Trophoblast cell (in vitro differentiated cells and primary cell): Measurements from ENCODE around the gene KRT84.
A peak's percentile ranks its signal among the peaks of the same experiment; 100 is the strongest.

Source experiments
- DNase-seq, 2 donors: peaks; one replicate each; pipeline ENCODE4 v3.0.0-alpha.2; 2016
- H2AFZ ChIP-seq: 2 replicates; pipeline ENCODE4 v1.6.1; 2013; ENCODE audit warnings: low read length, moderate library complexity, mild to moderate bottlenecking; ENCODE audit not compliant: insufficient read depth, poor library complexity
- H2AK5ac ChIP-seq: 2 replicates; pipeline ENCODE4 v1.6.1; 2013; ENCODE audit warnings: mild to moderate bottlenecking, low read length
- H2BK120ac ChIP-seq: 2 replicates; pipeline ENCODE4 v1.6.1; 2013; ENCODE audit warnings: low read length, mild to moderate bottlenecking, moderate library complexity; ENCODE audit not compliant: insufficient read depth, poor library complexity
- H2BK12ac ChIP-seq: 2 replicates; pipeline ENCODE4 v1.6.1; 2013; ENCODE audit warnings: mild to moderate bottlenecking, low read length, moderate library complexity
- H2BK5ac ChIP-seq: 2 replicates; pipeline ENCODE4 v1.6.1; 2013; ENCODE audit warnings: low read length, low read depth, moderate library complexity, mild to moderate bottlenecking; ENCODE audit not compliant: poor library complexity
- H3K14ac ChIP-seq: 2 replicates; pipeline ENCODE4 v1.6.1; 2013; ENCODE audit warnings: mild to moderate bottlenecking, low read length
- H3K18ac ChIP-seq: 2 replicates; pipeline ENCODE4 v1.6.1; 2013; ENCODE audit warnings: mild to moderate bottlenecking, low read length
- H3K23ac ChIP-seq: 2 replicates; pipeline ENCODE4 v1.6.1; 2013; ENCODE audit warnings: low read length
- H3K27ac ChIP-seq: 2 replicates; pipeline ENCODE4 v1.5.1; 2013; ENCODE audit warnings: low read depth, mild to moderate bottlenecking, inconsistent platforms, low read length, moderate library complexity
- H3K27me3 ChIP-seq: 2 replicates; pipeline ENCODE4 v1.6.1; 2013; ENCODE audit warnings: inconsistent platforms, mild to moderate bottlenecking, low read length, moderate library complexity; ENCODE audit not compliant: insufficient read depth
- H3K36me3 ChIP-seq, 2 experiments: 1 replicate in 1 of 2; 2 replicates in 1 of 2; pipeline ENCODE4 v1.6.1; 2013; ENCODE audit warnings: low read length in 2 of 2, mild to moderate bottlenecking in 2 of 2, moderate library complexity in 1 of 2; ENCODE audit not compliant: insufficient read depth in 2 of 2, control insufficient read depth in 1 of 2
- H3K4ac ChIP-seq: 2 replicates; pipeline ENCODE4 v1.6.1; 2013; ENCODE audit warnings: low read depth, mild to moderate bottlenecking, low read length, moderate library complexity
- H3K4me1 ChIP-seq, 2 experiments: 1 replicate in 1 of 2; 2 replicates in 1 of 2; pipeline ENCODE4 v1.6.1; 2013; ENCODE audit warnings: low read length in 2 of 2, mild to moderate bottlenecking in 2 of 2, moderate library complexity in 1 of 2; ENCODE audit not compliant: insufficient read depth in 2 of 2, control insufficient read depth in 1 of 2
- H3K4me2 ChIP-seq: 2 replicates; pipeline ENCODE4 v1.6.1; 2013; ENCODE audit warnings: inconsistent platforms, mild to moderate bottlenecking, low read length, moderate library complexity
- H3K4me3 ChIP-seq: 2 replicates; pipeline ENCODE4 v1.5.1; 2013; ENCODE audit warnings: mild to moderate bottlenecking, low read depth, low read length, inconsistent platforms
- H3K79me1 ChIP-seq: one replicate; pipeline ENCODE4 v1.6.1; 2013; ENCODE audit warnings: low read length
- H3K79me2 ChIP-seq: 2 replicates; pipeline ENCODE4 v1.6.1; 2013; ENCODE audit warnings: low read length, mild to moderate bottlenecking; ENCODE audit not compliant: control insufficient read depth, insufficient read depth, poor library complexity
- H3K9ac ChIP-seq: 2 replicates; pipeline ENCODE4 v1.6.1; 2013; ENCODE audit warnings: mild to moderate bottlenecking, low read length
- H3K9me3 ChIP-seq: 2 replicates; pipeline ENCODE4 v1.6.1; 2013; ENCODE audit warnings: low read depth, mild to moderate bottlenecking, control low read depth, inconsistent platforms, low read length; ENCODE audit not compliant: insufficient read depth
- H4K12ac ChIP-seq: 2 replicates; pipeline ENCODE4 v1.6.1; 2013; ENCODE audit warnings: low read depth, mild to moderate bottlenecking, low read length, moderate library complexity
- H4K8ac ChIP-seq: 2 replicates; pipeline ENCODE4 v1.6.1; 2013; ENCODE audit warnings: low read depth, mild to moderate bottlenecking, low read length, moderate library complexity
- H4K91ac ChIP-seq: one replicate; pipeline ENCODE4 v1.6.1; 2013; ENCODE audit warnings: low read depth, mild to moderate bottlenecking, low read length, moderate library complexity
- WGBS: extraction: QIAGEN DNeasy Blood & Tissue Kit; methylation state at CpG from one replicate; pipeline ENCODE4 v1.1.7; 2013; ENCODE audit warnings: missing lambda C conversion rate; ENCODE audit not compliant: insufficient read length, insufficient coverage; ENCODE audit errors: extremely low coverage; 5-methylcytosine and 5-hydroxymethylcytosine counted together

The KRT84 gene

DNA sequence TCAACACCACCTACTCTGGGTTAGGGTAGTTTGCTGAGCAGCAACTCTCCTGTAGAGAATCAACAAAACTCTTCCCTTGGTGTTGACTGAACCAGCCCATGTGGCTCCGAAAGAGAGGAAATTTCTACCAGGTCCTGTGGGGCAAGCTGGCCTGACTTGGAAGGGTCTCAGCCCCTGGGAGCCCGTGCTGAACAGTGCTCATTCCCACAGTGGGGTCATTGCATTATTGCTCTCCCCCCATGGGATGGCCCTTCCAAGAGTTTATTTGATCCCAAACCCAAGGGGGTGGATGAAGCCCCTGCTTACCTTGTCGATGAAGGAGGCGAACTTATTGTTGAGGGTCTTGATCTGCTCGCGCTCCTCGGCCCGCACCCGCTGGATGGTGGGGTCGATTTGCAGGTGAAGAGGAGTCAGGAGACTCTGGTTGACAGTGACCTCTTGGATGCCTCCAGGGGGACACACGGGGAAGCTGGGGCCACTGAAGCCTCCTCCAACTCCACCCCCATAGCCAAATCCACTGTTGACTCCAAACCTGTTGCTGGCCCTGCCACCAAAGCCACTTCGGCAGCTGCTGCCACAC lies 48.1 kb upstream of the KRT84 start:
- Histone ChIP-seq H2BK120ac (no peak overlapping the region), H3K14ac (no peak overlapping the region), H3K4ac (no peak overlapping the region), H2BK5ac (no peak overlapping the region), H3K79me1 (peaks cover 23% of the 10 kb centered on the region), H3K27me3 (no peaks in the 10 kb centered on the region), H2AFZ (no peak overlapping the region), H4K12ac (no peak overlapping the region), H3K4me3 (no peak overlapping the region), H3K23ac (no peak overlapping the region), H2AK5ac (no peak overlapping the region), H3K18ac (no peak overlapping the region), H2BK12ac (no peak overlapping the region), H3K79me2 (peaks cover 2% of the 10 kb centered on the region), H3K4me1 (peaks cover 20 to 22% of the 10 kb centered on the region in 2 experiments), H4K8ac (no peak overlapping the region), H3K27ac (no peak overlapping the region), H4K91ac (no peak overlapping the region), H3K9me3 (no peaks in the 10 kb centered on the region), H3K4me2 (no peak overlapping the region), H3K9ac (no peak overlapping the region), H3K36me3 (no peaks in the 10 kb centered on the region)
- no peak for DNase-seq
- WGBS, result no CpG with 5 or more reads among the region's 12 CpGs

DNA sequence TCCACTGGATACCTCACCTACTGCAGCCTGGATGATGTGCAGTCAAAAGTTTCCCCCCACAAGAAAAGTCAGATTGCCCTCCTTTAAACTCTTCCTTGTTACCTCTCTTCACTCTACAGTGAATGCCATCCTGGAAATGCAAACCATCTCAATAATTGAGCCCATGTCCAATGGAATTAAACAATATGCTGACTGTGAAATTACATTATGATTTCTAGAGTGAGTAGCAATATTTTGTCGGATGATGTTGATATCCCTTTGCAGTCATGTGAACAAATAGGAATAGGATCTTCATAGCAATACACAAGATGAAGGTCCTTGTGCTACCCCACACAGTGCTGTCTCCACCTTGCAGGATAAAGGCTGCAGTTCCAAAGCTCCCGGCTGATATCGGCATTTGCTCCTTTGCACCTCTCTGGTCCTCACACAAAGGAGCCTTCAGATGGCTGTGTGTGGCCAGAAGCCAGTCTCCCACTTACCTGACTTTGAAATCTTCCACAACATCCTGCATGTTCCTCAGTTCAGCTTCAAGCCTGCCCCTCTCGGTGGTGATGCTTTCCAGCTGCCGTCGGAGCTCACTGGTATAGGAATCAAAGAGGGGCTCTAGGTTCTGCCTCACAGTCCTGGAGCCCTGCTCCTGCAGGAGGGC lies 47.2 kb upstream of the KRT84 start:
- H3K79me1 ChIP-seq, result peaks cover 17% of the 10 kb centered on the region
- no peak overlapping the region for H3K14ac ChIP-seq
- no peak overlapping the region for H2BK12ac ChIP-seq
- H3K27me3 ChIP-seq, result no peaks in the 10 kb centered on the region
- H3K23ac ChIP-seq, result no peak overlapping the region
- H2BK5ac ChIP-seq, result no peak overlapping the region
- H3K27ac ChIP-seq, result no peak overlapping the region
- H3K18ac ChIP-seq, result no peak overlapping the region
- no peak overlapping the region for H4K91ac ChIP-seq
- no peak for DNase-seq
- peaks cover 2% of the 10 kb centered on the region for H3K79me2 ChIP-seq
- H3K4me1 ChIP-seq, result peaks cover 18 to 20% of the 10 kb centered on the region in 2 experiments
- no peak overlapping the region for H2BK120ac ChIP-seq
- no peak overlapping the region for H2AFZ ChIP-seq
- no peak overlapping the region for H3K4me3 ChIP-seq
- H4K12ac ChIP-seq, result no peak overlapping the region
- WGBS, result no CpG with 5 or more reads among the region's 6 CpGs
- no peak overlapping the region for H3K9ac ChIP-seq
- H3K9me3 ChIP-seq, result no peaks in the 10 kb centered on the region
- H2AK5ac ChIP-seq, result no peak overlapping the region
- no peak overlapping the region for H3K4ac ChIP-seq
- no peaks in the 10 kb centered on the region for H3K36me3 ChIP-seq
- H4K8ac ChIP-seq, result no peak overlapping the region
- no peak overlapping the region for H3K4me2 ChIP-seq

DNA sequence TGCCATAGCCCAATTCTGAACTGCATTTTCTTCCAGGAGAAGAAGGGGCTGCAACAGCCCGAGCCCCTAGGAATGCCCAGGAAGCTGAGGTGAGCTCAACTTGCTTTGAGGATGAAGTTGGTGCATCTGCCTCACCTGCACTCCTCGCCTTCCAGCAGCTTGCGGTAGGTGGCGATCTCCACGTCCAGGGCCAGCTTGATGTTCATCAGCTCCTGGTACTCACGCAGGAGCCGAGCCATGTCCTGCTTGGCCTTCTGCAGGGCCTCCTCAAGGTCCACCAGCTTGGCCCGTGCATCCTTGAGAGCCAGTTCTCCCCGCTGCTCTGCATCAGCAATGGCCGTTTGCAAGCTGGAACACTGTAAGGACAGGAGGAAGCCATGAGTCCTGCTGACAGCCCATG lies 42.7 kb upstream of the KRT84 start:
- Histone ChIP-seq H3K79me1 (peaks cover 15% of the 10 kb centered on the region), H2AK5ac (no peak overlapping the region), H3K4me1 (peaks cover 17 to 19% of the 10 kb centered on the region in 2 experiments), H3K79me2 (peaks cover 4% of the 10 kb centered on the region), H3K36me3 (no peaks in the 10 kb centered on the region), H2BK5ac (no peak overlapping the region), H4K12ac (no peak overlapping the region), H3K9me3 (no peaks in the 10 kb centered on the region), H4K8ac (no peak overlapping the region), H2AFZ (no peak overlapping the region), H3K4me2 (no peak overlapping the region), H3K27me3 (no peaks in the 10 kb centered on the region), H3K27ac (no peak overlapping the region), H3K9ac (no peak overlapping the region), H3K14ac (no peak overlapping the region), H3K18ac (no peak overlapping the region), H2BK120ac (no peak overlapping the region), H3K23ac (no peak overlapping the region), H3K4me3 (no peak overlapping the region), H4K91ac (no peak overlapping the region), H3K4ac (no peak overlapping the region), H2BK12ac (no peak overlapping the region)
- no CpG with 5 or more reads among the region's 10 CpGs for WGBS
- peak; percentile 32 to 54 for DNase-seq

DNA sequence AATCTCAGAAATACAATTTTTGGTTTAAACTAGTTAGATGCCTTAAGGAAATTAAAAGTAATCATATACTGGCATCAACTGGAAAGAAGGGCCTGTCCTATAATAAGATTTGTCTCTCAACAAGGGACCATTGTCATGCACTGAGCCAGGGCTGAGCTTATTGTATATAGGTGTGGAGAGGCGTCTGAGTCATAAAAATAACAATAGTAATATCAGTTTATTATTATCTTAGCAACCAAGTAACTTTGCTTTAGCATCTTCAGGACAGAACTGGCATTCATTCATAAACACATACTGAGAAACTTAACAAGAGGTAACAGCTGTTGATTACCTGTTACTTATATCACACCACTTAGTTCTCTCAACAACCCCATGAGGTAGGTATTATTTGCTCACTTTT lies 41.6 kb upstream of the KRT84 start:
- H4K8ac ChIP-seq, result no peak overlapping the region
- no peak overlapping the region for H3K4me3 ChIP-seq
- H2BK5ac ChIP-seq, result no peak overlapping the region
- no peak overlapping the region for H2AK5ac ChIP-seq
- no peaks in the 10 kb centered on the region for H3K27me3 ChIP-seq
- no peaks in the 10 kb centered on the region for H3K36me3 ChIP-seq
- H3K27ac ChIP-seq, result no peak overlapping the region
- peaks cover 7% of the 10 kb centered on the region for H3K79me2 ChIP-seq
- H3K79me1 ChIP-seq, result peaks cover 19% of the 10 kb centered on the region
- no peak overlapping the region for H4K12ac ChIP-seq
- no peak overlapping the region for H2BK120ac ChIP-seq
- no peak overlapping the region for H3K18ac ChIP-seq
- no CpG with 5 or more reads among the region's 1 CpG for WGBS
- H3K4me2 ChIP-seq, result no peak overlapping the region
- no peak overlapping the region for H3K23ac ChIP-seq
- H2BK12ac ChIP-seq, result no peak overlapping the region
- H2AFZ ChIP-seq, result no peak overlapping the region
- H4K91ac ChIP-seq, result no peak overlapping the region
- peaks cover 25 to 26% of the 10 kb centered on the region in 2 experiments for H3K4me1 ChIP-seq
- DNase-seq, result no peak
- no peak overlapping the region for H3K9ac ChIP-seq
- no peaks in the 10 kb centered on the region for H3K9me3 ChIP-seq
- no peak overlapping the region for H3K4ac ChIP-seq
- H3K14ac ChIP-seq, result no peak overlapping the region
